ENCODE measurements around the gene HTR5A. TPM values are rescaled to one million over a fixed set of nuclear protein-coding genes. Genes with fewer than 3 reads are reported as not detected.

HTR5A gene
- total and polyA plus RNA-seq, 2 donors = 0.85 to 2.6 TPM

Other genes starting within 250 kb of the HTR5A start
- 20.9 TPM for gene PAXIP1, start 67.2 kb upstream of the HTR5A start, total RNA-seq
- gene PAXIP1, start 67.2 kb upstream of the HTR5A start, polyA plus RNA-seq = 24.8 TPM
- gene INSIG1, start 227.6 kb downstream of the HTR5A start, total RNA-seq = 50.2 TPM
- 37.1 TPM for gene INSIG1, start 227.6 kb downstream of the HTR5A start, polyA plus RNA-seq